HG03378 (cell line): Measurements from ENCODE around the gene UNC13B.

Experiments
- ATAC-seq: cut with Tn5 transposase; IDR thresholded peaks from one replicate; pipeline ENCODE4 v1.9.1; 2021; ENCODE audit warnings: mild to moderate bottlenecking, moderate library complexity; ENCODE audit not compliant: unreplicated experiment

UNC13B gene

DNA sequence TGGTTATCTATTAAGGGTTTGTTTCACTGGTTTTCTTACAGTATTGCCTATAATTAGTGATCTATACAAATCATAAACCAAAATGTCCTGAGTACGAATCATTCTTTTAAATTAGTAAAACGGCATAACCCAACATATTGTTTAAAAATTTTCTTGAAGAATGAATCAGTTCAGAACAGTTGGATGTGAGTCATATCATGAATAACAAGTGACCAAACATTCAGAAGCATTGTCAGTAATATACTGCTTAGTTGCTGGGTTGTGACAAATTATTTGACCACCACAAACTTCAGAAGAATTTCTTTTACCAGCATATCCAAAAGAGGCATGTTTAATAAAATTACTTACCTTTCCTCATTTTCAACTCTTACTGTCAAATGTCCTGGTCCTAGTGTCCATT lies 111.2 kb downstream of the UNC13B start:
- ATAC-seq = no peak

- peak; percentile 53 for ATAC-seq
Measured at GRCh38 chr9:35273591-35273990, 111.8 kb downstream of the UNC13B start.

GRCh38 chr9:35274993-35275392 lies 113.2 kb downstream of the UNC13B start:
- no peak for ATAC-seq

- no peak for ATAC-seq
Measured at GRCh38 chr9:35277171-35277520, 115.3 kb downstream of the UNC13B start.

- no peak for ATAC-seq
Measured at GRCh38 chr9:35277628-35278359, 116.0 kb downstream of the UNC13B start.

DNA sequence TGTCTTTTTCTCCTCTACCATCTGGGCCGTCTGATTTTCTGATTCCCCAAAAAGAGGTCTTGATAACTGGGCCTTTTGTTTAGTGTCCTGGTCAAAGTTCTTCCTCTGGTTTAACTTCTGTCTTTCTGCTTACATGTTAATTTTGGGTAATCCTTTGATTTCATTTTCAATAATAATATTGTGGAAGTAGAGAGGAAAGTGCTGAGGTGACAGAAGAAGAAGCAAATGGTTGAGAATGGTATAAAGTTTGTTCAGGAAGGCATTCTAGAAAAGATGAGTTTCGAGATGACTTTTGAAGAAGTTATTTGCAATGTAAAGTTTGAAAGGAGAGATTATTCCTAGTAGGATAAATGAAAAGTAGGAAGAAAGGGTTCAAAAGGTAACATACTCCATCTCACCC lies 118.1 kb downstream of the UNC13B start:
- no peak for ATAC-seq

DNA sequence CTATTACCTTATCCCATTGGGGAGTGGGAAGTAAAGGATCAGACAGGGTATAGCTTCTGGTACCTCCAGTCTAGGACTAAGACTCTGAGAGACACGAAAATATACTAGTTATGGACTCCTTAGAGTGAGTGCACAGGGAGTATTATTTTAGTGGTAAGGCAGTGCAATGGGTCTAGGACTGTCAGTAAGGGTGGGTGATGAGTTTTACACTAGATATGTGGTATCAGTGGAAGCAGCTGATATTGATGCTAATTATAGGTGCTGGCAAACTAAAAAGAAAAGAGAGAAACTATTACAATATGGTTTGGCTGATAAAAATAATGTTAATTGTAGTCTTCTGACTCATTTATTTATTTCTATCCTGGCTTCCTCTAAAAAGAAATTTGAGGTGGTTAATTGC lies 118.6 kb downstream of the UNC13B start:
- no peak for ATAC-seq

- ATAC-seq = no peak
Measured at GRCh38 chr9:35285731-35286130, 123.9 kb downstream of the UNC13B start.

GRCh38 chr9:35286381-35286780 lies 124.6 kb downstream of the UNC13B start:
- no peak for ATAC-seq

DNA sequence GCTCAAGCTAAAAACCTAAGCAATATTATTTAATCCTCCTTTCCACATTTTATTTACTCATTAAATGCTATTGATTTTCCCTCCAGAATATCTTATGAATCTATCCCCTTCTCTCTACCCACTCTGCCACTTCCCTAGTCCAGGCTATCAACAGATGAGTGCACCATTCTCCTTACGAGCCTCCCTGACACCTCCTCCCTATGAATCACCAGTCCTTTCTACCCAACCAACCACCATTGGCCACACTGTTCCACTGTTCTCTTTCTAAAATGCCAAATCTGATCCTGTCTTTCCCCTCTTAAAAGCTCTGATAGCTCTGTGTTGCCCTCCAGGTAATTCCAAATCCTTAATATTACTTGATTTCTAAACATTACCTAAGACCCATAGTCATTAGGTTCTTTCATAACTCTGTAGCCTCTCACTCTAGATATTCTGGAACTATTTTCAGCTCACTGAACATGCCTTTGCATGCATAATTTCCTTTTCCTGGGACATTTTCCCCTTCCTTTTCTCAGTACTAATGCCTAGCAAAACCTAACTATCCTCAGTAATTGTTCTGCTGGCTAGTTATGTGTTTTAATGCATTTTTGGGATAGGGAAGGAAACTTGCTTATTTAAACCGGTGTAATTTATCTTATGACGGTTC lies 126.3 kb downstream of the UNC13B start:
- ATAC-seq = no peak

GRCh38 chr9:35288778-35289177 lies 127.0 kb downstream of the UNC13B start:
- no peak for ATAC-seq

DNA sequence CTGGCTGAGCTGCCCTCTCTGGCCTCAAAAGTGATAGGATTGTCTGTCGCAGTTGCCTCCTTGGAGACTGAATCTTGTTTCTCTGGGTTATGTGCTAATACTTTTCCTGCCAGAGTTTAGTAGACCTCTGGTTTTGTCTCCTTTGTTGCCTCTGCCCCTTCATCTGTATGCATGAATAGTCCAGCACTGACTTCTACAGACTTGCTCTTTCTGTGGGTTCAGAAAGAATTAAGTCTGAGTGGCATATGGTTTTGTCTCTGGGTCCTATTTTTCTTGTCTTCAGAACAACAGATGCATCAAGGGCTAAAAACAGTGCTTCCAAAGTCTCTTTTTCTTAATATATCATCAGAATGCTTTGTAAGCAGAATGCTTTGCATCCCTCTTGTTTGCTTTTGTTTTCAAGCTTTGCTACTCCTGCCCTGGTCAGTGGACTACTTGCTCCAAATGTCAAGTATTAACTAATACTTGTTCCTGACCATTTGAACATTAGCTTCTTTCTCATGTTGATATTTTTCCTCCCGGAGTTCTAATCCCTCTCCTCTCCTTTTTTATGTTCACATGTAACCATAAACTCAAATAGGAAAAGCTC lies 131.7 kb downstream of the UNC13B start:
- ATAC-seq = no peak

- no peak for ATAC-seq
Measured at GRCh38 chr9:35294066-35294465, 132.3 kb downstream of the UNC13B start.

- ATAC-seq = no peak
Measured at GRCh38 chr9:35294556-35294955, 132.7 kb downstream of the UNC13B start.

- ATAC-seq = no peak
Measured at GRCh38 chr9:35295369-35296036, 133.7 kb downstream of the UNC13B start.

DNA sequence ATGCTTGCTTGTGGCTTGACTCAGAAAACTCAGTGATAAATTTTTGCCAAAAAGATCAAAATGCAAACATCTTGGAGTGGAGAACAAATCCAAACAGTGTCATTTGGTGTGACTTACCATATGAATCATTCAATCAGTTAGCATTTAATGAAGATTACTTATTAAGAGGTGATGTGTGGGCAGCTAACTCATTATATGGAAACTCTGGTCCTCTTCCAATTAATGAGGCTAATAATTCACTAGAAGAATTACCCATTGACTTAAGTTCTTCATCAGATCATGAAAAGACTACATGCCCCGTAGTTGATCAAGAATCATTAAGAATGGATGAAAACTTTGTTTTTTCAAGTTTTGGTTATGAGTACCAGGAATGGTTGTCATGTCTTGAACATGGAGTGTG lies 141.8 kb downstream of the UNC13B start:
- ATAC-seq = no peak

DNA sequence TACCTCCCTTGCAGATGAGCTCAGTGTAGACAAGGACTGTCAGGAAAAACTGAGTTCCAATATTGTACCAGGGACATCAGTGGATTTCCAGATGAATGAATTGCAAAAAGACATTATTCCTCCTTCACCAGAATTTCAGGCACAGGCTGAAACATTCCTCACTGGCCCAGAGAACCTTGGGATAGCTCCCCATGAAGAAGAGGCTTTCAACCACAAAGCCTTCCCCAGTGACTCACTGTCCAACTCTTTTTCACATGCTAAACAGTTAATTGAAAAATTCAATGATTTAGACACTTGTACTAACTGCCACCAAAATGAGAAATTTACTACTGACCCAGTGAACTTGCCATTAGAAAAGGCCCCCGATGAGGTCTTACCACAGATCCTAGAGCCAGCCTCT lies 144.5 kb downstream of the UNC13B start:
- ATAC-seq = no peak

DNA sequence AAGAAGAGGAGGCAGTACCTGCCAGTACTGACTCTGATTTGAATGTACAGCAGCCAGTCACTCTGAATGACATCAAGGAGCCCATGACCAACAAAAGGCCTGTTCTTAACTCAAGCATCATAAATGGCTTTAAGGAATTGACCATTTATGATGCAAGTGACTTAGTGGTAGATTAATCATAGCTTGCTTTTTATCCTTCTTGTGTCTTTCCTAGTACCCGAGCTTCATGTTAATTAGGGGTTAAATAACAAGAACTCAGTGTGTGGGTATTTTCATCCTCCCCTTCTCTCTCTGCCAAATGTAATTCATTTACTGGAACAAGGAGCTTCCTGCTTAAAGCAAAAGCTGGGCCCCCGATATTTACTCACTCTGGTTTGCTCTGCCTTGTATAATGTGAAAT lies 146.5 kb downstream of the UNC13B start:
- ATAC-seq = no peak

DNA sequence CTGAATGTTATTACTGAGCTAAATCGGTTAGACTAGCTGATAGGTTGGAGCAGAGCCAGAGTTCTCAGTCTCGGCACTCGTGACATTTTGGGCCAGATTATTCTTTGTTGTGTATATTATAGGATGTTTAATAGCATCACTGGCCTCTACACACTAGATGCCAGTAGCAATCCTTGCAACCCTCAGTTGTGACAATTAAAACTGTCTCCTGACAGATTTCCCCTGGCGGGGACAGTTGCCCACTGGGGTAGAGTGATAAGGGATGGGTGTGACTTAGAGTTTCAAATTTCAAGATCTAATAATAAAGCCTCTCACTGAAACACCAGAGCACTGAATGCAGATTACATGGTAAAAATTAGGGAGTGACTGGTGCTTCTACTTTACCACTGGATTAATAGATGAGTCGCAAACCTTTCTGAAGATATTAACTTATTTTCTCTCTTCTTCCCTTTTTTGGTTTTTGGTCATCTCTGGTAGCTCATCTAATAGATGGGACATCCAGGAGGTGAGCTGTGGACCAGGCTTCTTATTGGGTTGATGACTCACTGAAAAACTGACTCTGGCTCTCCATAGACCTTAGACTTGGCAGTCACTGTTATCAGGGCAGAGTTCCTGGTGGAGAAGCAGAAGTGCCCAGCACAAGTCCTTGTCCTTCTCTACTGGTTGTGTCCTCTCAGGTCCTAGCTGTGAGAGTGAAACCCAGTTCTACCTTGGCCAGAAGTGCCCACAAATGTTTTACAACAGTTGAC lies 150.3 kb downstream of the UNC13B start:
- ATAC-seq = no peak

DNA sequence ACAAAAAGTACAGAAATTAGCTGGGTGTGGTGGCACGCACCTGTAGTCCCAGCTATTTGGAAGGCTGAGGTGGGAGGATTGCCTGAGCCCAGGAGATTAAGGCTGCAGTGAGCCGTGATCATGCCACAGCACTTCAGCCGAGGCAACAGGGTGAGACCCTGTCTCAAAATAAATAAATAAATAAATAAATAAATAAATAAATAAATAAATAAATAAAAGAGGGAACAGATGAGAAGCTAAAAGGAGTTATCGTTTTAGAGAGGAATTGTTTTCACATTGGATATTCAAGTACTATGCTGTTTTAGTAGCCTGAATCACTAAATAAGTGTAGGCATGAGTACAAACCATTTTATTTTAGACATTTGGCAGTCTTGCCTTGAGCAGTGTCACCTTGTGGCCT lies 151.7 kb downstream of the UNC13B start:
- ATAC-seq = no peak

GRCh38 chr9:35313916-35314315 lies 152.1 kb downstream of the UNC13B start:
- ATAC-seq = no peak
